Endothelial cell of umbilical vein (primary cell): Measurements from ENCODE around the gene RAD18.

Source experiments
- GATA2 ChIP-seq: IDR thresholded peaks from 2 replicates; pipeline ENCODE4 v1.7.0; 2011; ENCODE audit warnings: low read depth, mild to moderate bottlenecking, moderate library complexity, mixed read lengths, low read length; ENCODE audit not compliant: insufficient read length, insufficient read depth
- POLR2AphosphoS5 ChIP-seq: IDR thresholded peaks from 2 replicates; pipeline ENCODE4 v1.6.1; 2012; ENCODE audit warnings: low read depth, mild to moderate bottlenecking, control low read depth, low read length, moderate library complexity; ENCODE audit not compliant: insufficient read depth

DNA sequence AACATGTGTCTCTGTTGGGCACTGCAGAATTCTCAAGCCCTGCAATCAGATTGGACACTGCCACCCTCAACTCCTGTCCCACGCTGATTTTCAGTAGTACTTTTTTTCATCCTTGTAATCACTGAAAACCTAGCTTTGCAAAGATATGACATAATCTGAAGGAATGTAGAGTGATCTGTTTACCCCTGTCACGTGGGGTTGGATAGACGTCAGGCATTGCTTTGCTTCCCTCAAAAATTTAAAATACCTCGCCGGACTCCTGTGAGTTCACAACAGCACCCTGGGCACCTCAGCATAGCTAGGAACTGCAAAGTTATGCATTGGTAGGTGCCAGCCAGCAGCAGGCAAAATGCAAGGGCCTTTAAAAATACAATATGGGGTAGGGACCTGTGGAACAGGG is 122.7 kb downstream of the RAD18 start:
- TF ChIP-seq GATA2 = no peak
- TF ChIP-seq POLR2AphosphoS5 = no peak
